Measurements from ENCODE around the gene SOCS6.
A peak's percentile ranks its signal among the peaks of the same experiment; 100 is the strongest.

SOCS6 gene

GRCh38 chr18:70373042-70373519 lies 84.2 kb downstream of the SOCS6 start:
- Histone ChIP-seq H3K4me3 (ENCODE audit: low read length) (no peak overlapping the region), H3K27me3 (ENCODE audit: control insufficient read depth, insufficient read depth, low read length) (no peaks in the 10 kb centered on the region), H3K4me1 (ENCODE audit: control insufficient read depth, insufficient read depth, low read length) (no peaks in the 10 kb centered on the region), H3K36me3 (ENCODE audit: control insufficient read depth, insufficient read depth, low read length) (no peaks in the 10 kb centered on the region), H3K9ac (ENCODE audit: low read length) (no peak overlapping the region), H3K27ac (ENCODE audit: low read depth, low read length) (no peak overlapping the region)

- H3K36me3 ChIP-seq (ENCODE audit: control insufficient read depth, insufficient read depth, low read length) = no peaks in the 10 kb centered on the region
- H3K9ac ChIP-seq (ENCODE audit: low read length) = no peak overlapping the region
- no peak overlapping the region for H3K27ac ChIP-seq (ENCODE audit: low read depth, low read length)
- no peaks in the 10 kb centered on the region for H3K27me3 ChIP-seq (ENCODE audit: control insufficient read depth, insufficient read depth, low read length)
- no peak overlapping the region for H3K4me3 ChIP-seq (ENCODE audit: low read length)
- H3K4me1 ChIP-seq (ENCODE audit: control insufficient read depth, insufficient read depth, low read length) = no peaks in the 10 kb centered on the region
Measured at GRCh38 chr18:70374154-70374553, 85.3 kb downstream of the SOCS6 start.

DNA sequence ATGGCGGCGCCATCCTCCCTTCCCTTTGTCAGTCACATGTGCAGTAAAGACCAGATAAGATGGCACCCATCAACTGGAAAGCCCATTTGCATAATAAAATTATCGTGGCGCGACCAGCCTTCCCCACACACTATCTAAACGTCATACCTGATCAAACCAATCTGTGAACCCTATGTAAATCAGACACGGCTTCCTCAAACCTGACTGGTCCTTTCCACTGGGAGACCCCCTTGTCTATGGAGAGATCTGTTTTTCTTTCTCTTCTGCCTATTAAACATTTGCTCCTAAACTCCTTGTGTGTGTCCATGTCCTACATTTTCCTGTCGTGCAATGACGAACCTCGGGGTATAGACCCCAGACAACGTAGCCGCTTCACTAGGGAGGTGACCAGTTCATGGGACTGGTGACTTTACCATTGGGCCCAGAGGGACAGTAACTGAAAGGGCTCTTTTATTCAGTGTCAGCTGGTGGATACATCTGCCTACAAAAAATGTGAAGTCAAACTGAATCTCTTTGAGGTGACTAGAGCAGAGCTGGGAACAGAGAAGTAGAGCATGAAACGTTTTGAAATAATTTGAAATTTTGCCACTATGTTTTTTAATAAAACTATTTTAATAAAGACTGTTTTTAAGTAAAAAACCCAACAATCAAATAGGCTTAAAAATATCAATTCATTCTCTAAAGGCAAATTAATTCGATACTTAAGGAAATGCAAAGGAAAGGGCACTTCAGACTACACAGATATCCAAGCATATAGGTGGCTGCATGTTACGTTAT lies 87.5 kb downstream of the SOCS6 start:
- Histone ChIP-seq H3K4me1 (ENCODE audit: control insufficient read depth, insufficient read depth, low read length) (no peaks in the 10 kb centered on the region), H3K27ac (ENCODE audit: low read depth, low read length) (no peak overlapping the region)

DNA sequence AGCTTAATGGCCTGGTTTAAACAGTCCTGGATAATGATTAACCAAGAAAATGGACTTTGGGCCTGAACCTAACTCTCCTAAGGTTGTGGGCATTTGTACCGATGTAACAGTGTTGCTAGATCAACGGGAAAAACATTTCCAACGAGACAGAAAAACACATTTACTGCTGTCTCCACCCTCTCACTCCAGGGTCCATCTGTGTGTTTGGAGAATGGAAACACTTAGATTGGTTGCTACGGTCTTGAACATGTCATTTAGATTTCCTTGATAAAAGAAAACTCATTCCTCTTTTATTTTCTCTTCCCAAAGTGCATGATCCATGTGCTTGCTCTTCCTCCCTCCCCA lies 88.0 kb downstream of the SOCS6 start:
- H3K4me3 ChIP-seq (ENCODE audit: low read length) = no peak overlapping the region
- H3K27me3 ChIP-seq (ENCODE audit: control insufficient read depth, insufficient read depth, low read length) = no peaks in the 10 kb centered on the region
- no peaks in the 10 kb centered on the region for H3K36me3 ChIP-seq (ENCODE audit: control insufficient read depth, insufficient read depth, low read length)
- H3K27ac ChIP-seq (ENCODE audit: low read depth, low read length) = no peak overlapping the region
- no peaks in the 10 kb centered on the region for H3K4me1 ChIP-seq (ENCODE audit: control insufficient read depth, insufficient read depth, low read length)
- no peak overlapping the region for H3K9ac ChIP-seq (ENCODE audit: low read length)

More for the DNA sequence above, 87.5 kb downstream of the SOCS6 start:
- no peaks in the 10 kb centered on the region for H3K27me3 ChIP-seq (ENCODE audit: control insufficient read depth, insufficient read depth, low read length)
- H3K9ac ChIP-seq (ENCODE audit: low read length) = no peak overlapping the region
- H3K36me3 ChIP-seq (ENCODE audit: control insufficient read depth, insufficient read depth, low read length) = no peaks in the 10 kb centered on the region
- H3K4me3 ChIP-seq (ENCODE audit: low read length) = no peak overlapping the region

GRCh38 chr18:70377317-70377799 lies 88.5 kb downstream of the SOCS6 start:
- Histone ChIP-seq H3K4me1 (ENCODE audit: control insufficient read depth, insufficient read depth, low read length) (no peaks in the 10 kb centered on the region), H3K27ac (ENCODE audit: low read depth, low read length) (no peak overlapping the region), H3K4me3 (ENCODE audit: low read length) (peak overlapping the region; percentile 26), H3K36me3 (ENCODE audit: control insufficient read depth, insufficient read depth, low read length) (no peaks in the 10 kb centered on the region), H3K27me3 (ENCODE audit: control insufficient read depth, insufficient read depth, low read length) (no peaks in the 10 kb centered on the region), H3K9ac (ENCODE audit: low read length) (no peak overlapping the region)

GRCh38 chr18:70377857-70378701 lies 89.2 kb downstream of the SOCS6 start:
- H3K27me3 ChIP-seq (ENCODE audit: control insufficient read depth, insufficient read depth, low read length) = no peaks in the 10 kb centered on the region
- no peaks in the 10 kb centered on the region for H3K4me1 ChIP-seq (ENCODE audit: control insufficient read depth, insufficient read depth, low read length)
- no peak overlapping the region for H3K27ac ChIP-seq (ENCODE audit: low read depth, low read length)
- no peak overlapping the region for H3K4me3 ChIP-seq (ENCODE audit: low read length)
- H3K9ac ChIP-seq (ENCODE audit: low read length) = no peak overlapping the region
- no peaks in the 10 kb centered on the region for H3K36me3 ChIP-seq (ENCODE audit: control insufficient read depth, insufficient read depth, low read length)
